Cardiac muscle cell (in vitro differentiated cells and primary cell): ENCODE measurements around the gene DPYSL5. TPM values are rescaled to one million over a fixed set of nuclear protein-coding genes. Genes with fewer than 3 reads are reported as not detected.
"Not testable (repeated sequence)": the region's sequence is repeated elsewhere in the genome, so short reads cannot be mapped to it uniquely, and the experiment has no call there.

Source experiments
- DNase-seq, 2 donors: peaks; one replicate each; pipeline versions ENCODE4 v3.0.0 to v3.0.0-alpha.2; 2010 to 2017; ENCODE audit warnings: low read depth in 1 of 2, low spot score in 1 of 2
- H3K27ac ChIP-seq: fragments of 200-600 bp; sonication (generic); 2 replicates; pipeline ENCODE4 v1.5.1; 2016
- H3K27me3 ChIP-seq: fragments of 200-600 bp; sonication (generic); 2 replicates; pipeline ENCODE4 v1.6.0; 2016; ENCODE audit warnings: control low read depth
- H3K36me3 ChIP-seq: fragments of 200-600 bp; sonication (generic); 2 replicates; pipeline ENCODE4 v1.5.1; 2016; ENCODE audit warnings: control low read depth
- H3K4me1 ChIP-seq: fragments of 200-600 bp; sonication (generic); 2 replicates; pipeline ENCODE4 v1.8.1; 2017; ENCODE audit warnings: low read depth, mild to moderate bottlenecking, mixed run types
- H3K4me3 ChIP-seq: fragments of 200-600 bp; sonication (generic); 2 replicates; pipeline ENCODE4 v1.5.1; 2016; ENCODE audit warnings: mild to moderate bottlenecking
- H3K9me3 ChIP-seq: fragments of 200-600 bp; sonication (generic); 2 replicates; pipeline ENCODE4 v1.5.1; 2017; ENCODE audit warnings: low read depth, mild to moderate bottlenecking, control low read depth
- polyA plus RNA-seq: library from polyadenylated mRNA; unstranded; fragments of >200 nt; fragmentation: Nextera tagmentation; extraction: Ambion mirVana; gene quantifications from 2 replicates; pipeline ENCODE4 v1.2.1, GENCODE V29; 2016
- total RNA-seq: library from RNA; depleted of rRNA; stranded (reverse); fragments of >200 nt; gene quantifications from 2 replicates; pipeline ENCODE4 v1.2.3, GENCODE V29; 2016
- TF ChIP-seq, protein P1 (sequence below): IDR thresholded peaks from 2 replicates; pipeline ENCODE4 v1.5.1; 2012; ENCODE audit warnings: low read depth, mild to moderate bottlenecking, low read length

The DPYSL5 gene
- total and polyA plus RNA-seq, 2 experiments from 2014 or later = 4.1 to 5.6 TPM

DNA sequence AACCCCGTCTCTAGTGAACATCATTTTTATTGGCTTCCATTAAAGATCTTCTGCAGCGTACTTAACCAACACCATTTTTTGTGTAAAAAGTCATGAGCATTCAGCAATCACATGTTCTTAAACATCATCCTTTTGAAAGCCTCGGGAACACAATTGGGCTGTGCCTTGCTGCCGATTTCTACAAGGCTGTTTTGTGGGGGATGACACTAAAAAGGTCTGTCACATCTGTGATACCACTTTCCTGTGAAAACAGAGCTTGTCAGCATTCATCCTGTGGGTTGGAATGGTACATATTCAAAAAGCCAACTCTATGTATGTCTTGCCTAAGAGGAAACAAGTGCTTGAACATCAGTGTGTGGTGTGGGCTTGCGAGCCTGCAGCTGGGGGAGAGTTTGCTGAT is 73.4 kb downstream of the DPYSL5 start:
- Histone ChIP-seq H3K36me3 (no peaks in the 10 kb centered on the region), H3K9me3 (no peaks in the 10 kb centered on the region), H3K4me1 (peaks cover 28% of the 10 kb centered on the region), H3K27ac (no peak overlapping the region), H3K4me3 (no peak overlapping the region), H3K27me3 (no peaks in the 10 kb centered on the region)
- DNase-seq = no peak
- TF ChIP-seq, protein P1, sequence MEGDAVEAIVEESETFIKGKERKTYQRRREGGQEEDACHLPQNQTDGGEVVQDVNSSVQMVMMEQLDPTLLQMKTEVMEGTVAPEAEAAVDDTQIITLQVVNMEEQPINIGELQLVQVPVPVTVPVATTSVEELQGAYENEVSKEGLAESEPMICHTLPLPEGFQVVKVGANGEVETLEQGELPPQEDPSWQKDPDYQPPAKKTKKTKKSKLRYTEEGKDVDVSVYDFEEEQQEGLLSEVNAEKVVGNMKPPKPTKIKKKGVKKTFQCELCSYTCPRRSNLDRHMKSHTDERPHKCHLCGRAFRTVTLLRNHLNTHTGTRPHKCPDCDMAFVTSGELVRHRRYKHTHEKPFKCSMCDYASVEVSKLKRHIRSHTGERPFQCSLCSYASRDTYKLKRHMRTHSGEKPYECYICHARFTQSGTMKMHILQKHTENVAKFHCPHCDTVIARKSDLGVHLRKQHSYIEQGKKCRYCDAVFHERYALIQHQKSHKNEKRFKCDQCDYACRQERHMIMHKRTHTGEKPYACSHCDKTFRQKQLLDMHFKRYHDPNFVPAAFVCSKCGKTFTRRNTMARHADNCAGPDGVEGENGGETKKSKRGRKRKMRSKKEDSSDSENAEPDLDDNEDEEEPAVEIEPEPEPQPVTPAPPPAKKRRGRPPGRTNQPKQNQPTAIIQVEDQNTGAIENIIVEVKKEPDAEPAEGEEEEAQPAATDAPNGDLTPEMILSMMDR = no peak

GRCh38 chr2:26922405-26923188 is 74.7 kb downstream of the DPYSL5 start:
- H3K4me1 ChIP-seq = peaks cover 20% of the 10 kb centered on the region
- H3K36me3 ChIP-seq = no peaks in the 10 kb centered on the region
- H3K27me3 ChIP-seq = no peaks in the 10 kb centered on the region
- TF ChIP-seq, protein P1 = peak; percentile 50
- no peak overlapping the region for H3K4me3 ChIP-seq
- no peak overlapping the region for H3K27ac ChIP-seq
- H3K9me3 ChIP-seq = no peaks in the 10 kb centered on the region
- peak; percentile 45 to 81 for DNase-seq

DNA sequence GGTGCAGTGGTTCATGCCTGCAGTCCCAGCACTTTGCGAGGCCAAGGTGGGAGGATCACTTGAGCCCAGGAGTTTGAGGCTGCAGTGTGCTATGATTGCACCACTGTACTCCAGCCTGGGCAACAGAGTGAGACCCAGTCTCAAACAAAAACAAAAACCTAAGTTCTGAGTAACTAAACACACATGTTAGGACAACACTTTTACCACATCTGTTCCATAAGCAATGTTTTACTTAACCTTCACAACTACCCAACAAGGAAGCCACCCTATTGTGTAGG is 75.2 kb downstream of the DPYSL5 start:
- peaks cover 18% of the 10 kb centered on the region for H3K4me1 ChIP-seq
- not testable (repeated sequence) for H3K4me3 ChIP-seq, H3K36me3 ChIP-seq, H3K27me3 ChIP-seq, DNase-seq, H3K27ac ChIP-seq, H3K9me3 ChIP-seq

GRCh38 chr2:26924731-26925099 is 76.8 kb downstream of the DPYSL5 start:
- H3K9me3 ChIP-seq = no peaks in the 10 kb centered on the region
- no peak overlapping the region for H3K4me3 ChIP-seq
- no peaks in the 10 kb centered on the region for H3K36me3 ChIP-seq
- peaks cover 18% of the 10 kb centered on the region for H3K4me1 ChIP-seq
- no peak overlapping the region for H3K27ac ChIP-seq
- no peaks in the 10 kb centered on the region for H3K27me3 ChIP-seq
- no peak for DNase-seq
- TF ChIP-seq, protein P1 = no peak

- H3K27me3 ChIP-seq = no peaks in the 10 kb centered on the region
These were observed 77.3 kb downstream of the DPYSL5 start for GRCh38 chr2:26925100-26925791.

DNA sequence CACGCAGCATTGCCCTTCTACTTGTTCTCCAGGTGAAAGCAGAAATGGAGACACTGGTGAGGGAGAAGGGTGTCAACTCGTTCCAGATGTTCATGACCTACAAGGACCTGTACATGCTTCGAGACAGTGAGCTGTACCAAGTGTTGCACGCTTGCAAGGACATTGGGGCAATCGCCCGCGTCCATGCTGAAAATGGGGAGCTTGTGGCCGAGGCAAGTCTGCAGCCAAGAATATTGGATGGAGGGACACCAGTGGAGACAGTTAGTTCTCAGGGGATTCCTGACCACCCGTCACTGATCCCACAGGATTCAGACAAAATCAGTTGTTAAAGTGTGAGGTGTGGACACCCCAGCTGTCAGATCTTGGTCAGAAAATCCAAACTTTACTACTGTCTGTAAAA is 79.3 kb downstream of the DPYSL5 start:
- TF ChIP-seq, protein P1 = no peak
- DNase-seq = no peak
- H3K9me3 ChIP-seq = no peaks in the 10 kb centered on the region

More at GRCh38 chr2:26925100-26925791, 77.3 kb downstream of the DPYSL5 start:
- no peak overlapping the region for H3K27ac ChIP-seq
- peaks cover 18% of the 10 kb centered on the region for H3K4me1 ChIP-seq
- no peak overlapping the region for H3K4me3 ChIP-seq
- DNase-seq = peak; percentile 25 to 42
- TF ChIP-seq, protein P1 = no peak
- H3K36me3 ChIP-seq = no peaks in the 10 kb centered on the region
- no peaks in the 10 kb centered on the region for H3K9me3 ChIP-seq

More for the DNA sequence above, 79.3 kb downstream of the DPYSL5 start:
- H3K4me1 ChIP-seq = peaks cover 16% of the 10 kb centered on the region
- H3K27ac ChIP-seq = no peak overlapping the region
- no peaks in the 10 kb centered on the region for H3K27me3 ChIP-seq
- H3K4me3 ChIP-seq = no peak overlapping the region
- H3K36me3 ChIP-seq = no peaks in the 10 kb centered on the region
